Stimulated activated CD4-positive, alpha-beta T cell treated with anti-CD3 and anti-CD28 coated beads, Interleukin-15, amount 100 ng/mL, for 1 hour (primary cell): ENCODE data around the gene MEG3.

ENCODE experiments used
- DNase-seq, 2 donors: peaks; one replicate each; pipeline ENCODE4 v3.0.0-alpha.2; 2020; ENCODE audit warnings: low read depth in 1 of 2, low spot score in 1 of 2

The MEG3 gene

GRCh38 chr14:100864206-100864605 is 38.3 kb downstream of the MEG3 start:
- DNase-seq = no peak

GRCh38 chr14:100864960-100865681 is 39.2 kb downstream of the MEG3 start:
- no peak for DNase-seq

DNA sequence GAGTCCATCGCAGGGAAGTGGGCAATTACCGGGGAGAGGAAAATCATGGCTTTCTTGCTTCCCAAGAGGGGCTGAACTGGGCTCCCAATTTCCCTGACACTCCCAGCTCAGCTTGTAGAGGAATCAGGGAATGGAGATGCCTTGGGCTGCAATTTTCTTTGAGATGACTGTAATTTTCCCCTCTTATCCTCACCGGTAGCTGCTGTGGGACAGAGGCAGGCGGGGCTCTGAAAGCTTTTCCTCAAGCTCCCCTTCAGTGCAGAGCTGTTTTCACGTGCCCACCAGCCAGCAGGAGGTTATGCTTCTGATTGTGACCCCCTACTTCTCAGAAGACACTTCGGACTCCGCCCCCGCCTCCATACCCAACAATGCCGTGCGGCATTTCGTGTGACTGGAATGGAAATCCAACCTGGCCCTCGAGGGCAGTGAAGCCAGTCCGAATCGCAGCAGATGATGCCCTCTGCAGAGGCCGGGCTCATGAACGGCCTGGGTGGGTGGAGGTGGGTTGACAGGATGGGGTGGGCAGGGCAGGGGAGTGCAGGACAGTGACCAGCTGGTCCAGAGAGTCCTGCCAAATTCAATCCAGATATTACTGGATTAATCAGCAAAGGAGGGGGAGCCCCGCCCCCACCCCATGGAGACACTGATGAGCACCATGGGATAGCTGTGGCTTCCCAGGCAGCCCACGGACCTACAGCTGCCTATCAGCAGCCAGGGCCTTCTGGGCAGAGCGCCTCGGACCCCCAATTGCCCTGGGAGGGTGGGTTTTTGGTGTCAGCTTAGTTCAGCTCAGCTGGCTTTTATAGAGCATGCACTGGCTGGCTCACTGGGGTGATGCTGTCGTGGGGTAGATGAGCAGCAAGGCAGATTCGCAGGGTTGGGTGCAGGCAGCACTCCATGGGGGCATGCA is 40.0 kb downstream of the MEG3 start:
- no peak for DNase-seq

- DNase-seq = no peak
Observed at GRCh38 chr14:100866666-100867630, 41.0 kb downstream of the MEG3 start.

DNA sequence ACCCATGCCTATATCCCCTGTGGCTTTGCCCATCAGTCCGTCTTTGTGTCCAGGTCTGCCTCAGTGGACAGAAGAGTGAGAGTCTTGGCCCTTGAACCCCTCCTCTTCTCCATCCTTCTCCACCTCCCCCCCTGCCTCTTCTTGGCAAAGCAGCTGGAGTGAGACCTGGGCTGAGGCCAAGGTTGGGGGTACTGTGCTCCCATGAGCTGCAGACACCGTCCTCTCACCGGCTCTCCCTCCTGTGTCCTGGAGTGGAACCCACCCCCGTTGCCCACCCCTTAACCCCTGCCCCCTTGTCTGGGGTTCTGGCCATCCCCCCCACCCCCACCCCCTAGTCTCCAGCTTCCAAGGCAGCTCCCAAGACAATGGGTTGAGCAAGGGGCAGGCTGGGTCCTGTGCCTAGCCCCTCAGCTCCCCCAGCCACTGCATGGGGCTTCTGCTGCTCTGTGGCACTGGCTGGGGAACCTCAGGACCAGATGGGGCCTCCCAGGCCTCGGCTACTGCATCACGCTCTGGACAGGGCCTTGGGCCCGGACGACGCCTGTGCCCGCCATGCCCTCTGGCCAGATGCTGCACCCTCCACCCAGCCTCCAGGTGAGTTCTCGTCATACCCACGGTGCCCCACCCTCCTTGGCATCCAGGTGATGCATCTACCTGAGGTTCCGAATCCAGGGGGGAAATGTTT is 41.9 kb downstream of the MEG3 start:
- DNase-seq = no peak

- DNase-seq = no peak
Observed at GRCh38 chr14:100868621-100869370, 42.9 kb downstream of the MEG3 start.

DNA sequence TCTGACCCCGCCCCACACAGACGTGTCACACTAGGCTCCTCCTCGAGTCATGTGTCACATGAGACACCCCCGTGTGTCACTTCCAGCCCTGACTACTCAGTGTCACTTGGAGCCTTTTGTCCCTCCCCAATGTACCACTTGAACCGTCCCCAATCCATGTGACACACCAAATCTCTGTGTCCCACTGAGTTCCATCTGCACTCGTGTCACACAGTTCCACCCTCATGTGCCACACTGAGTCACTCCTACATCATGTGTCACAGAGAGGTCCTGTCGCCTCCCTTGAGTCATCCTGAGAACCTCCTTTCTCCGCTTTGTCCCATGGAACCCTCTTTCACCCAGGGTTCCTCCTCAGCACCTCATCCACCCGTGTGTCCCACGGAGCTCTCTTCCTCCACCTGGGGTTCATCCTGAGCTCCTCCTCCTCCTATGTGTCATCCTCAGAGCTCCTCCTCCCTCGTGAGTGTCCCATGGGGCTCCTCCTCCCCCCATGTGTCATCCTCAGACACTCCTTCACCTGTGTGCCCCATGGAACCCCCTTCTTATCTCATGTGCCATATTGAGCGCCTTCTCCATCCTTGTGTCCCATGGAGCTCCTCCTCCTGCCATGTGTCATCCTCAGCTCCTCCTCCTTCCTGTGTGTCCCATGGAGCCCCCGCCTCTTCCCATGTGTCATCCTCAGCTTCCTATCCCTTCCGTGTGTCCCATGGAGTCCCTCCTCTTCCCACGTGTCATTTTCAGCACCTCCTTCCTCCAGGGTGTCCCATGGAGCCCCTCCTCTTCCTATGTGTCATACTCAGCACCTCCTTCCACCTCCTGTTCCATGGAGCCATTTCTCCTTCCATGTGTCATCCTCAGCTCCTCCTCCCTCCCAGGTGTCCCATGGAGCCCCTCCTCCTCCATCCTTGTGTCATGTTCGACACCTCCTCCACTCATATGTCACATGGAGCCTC is 45.6 kb downstream of the MEG3 start:
- no peak for DNase-seq

GRCh38 chr14:100872259-100873095 is 46.6 kb downstream of the MEG3 start:
- no peak for DNase-seq

DNA sequence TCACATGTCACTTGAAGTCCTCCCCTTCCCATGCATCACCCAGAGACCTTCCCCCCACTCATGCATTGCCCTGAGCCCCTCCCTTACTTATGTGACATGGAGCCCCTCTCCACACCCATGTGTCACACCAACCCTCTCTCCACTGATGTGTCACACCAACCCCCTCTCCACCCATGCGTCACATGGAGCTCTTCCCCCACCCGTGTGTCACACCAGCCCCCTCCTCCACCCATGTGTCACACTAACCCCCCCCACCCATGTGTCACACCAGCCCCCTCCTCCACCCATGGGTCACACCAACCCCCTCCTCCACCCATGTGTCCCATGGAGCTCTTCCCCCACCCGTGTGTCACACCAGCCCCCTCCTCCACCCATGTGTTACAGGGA is 47.2 kb downstream of the MEG3 start:
- DNase-seq = no peak

DNA sequence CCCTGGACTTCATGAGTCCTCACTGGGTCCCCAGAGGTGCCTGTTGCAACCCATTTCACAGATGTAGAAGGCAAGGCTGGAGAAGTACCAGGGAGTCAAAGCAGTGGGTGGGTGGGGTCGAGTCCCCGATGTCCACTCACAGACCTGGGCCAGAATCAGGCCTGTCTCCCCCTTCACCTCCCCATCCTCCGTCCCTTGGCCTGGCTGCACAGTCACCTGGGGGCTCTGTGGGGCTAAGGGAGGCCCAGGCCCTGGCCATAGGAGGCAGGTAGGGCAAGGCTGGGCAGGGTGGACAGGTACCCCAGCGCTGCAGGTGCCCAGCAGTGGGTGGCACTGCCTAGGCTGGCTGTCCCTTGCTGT is 48.1 kb downstream of the MEG3 start:
- no peak for DNase-seq

DNA sequence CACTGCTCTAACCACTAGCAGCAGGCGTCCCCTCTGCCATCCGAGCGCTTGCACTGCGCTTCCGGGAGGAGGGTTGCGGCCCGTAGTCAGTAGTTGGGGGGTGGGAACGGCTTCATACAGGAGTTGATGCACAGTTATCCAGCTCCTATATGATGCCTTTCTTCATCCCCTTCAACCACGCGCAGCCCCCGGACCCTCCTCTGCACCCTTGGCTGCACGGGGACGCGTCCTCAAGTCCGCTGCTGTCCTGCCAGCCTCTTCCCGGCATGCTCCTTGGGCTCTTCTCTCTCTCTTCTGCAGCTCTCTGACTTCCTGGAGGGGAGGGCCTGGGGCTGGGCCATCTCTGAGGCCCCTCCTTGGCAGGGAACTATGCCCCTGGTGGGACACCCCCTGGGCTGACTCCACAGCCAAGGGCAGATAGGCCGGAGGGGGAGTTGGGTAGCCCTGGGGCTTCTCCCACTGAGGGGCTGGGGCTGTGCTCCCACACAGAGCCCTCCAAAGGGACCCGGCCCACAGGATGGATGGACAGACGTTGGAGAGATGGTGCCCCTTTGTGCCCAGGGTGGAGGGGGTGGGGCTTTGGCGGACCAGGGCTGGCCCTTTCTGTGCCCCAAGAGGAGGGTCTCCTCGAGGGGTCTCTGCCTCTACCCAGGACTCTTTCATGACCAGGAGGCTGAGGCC is 48.6 kb downstream of the MEG3 start:
- DNase-seq = no peak

DNA sequence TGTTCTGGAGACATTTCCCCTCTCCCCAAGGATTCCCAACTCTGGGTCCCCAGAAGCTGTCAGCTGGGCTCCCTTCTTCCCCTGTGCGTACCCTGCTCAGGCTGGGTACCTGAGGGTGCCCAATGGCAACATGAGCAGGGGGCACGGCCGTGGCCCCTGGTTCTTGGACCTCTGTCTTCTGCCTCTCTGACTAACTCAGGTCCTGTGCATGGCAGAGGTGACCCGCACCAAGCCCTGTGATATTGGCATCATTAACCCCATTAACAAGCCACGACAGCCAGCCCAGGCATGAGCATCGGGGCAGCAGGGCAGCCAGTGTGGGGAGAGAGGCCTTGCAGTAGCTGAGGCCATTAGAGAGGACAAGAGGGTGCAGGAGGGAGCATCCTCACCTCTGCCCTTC is 49.2 kb downstream of the MEG3 start:
- DNase-seq = no peak

- DNase-seq = no peak
Observed at GRCh38 chr14:100875861-100876590, 50.1 kb downstream of the MEG3 start.

DNA sequence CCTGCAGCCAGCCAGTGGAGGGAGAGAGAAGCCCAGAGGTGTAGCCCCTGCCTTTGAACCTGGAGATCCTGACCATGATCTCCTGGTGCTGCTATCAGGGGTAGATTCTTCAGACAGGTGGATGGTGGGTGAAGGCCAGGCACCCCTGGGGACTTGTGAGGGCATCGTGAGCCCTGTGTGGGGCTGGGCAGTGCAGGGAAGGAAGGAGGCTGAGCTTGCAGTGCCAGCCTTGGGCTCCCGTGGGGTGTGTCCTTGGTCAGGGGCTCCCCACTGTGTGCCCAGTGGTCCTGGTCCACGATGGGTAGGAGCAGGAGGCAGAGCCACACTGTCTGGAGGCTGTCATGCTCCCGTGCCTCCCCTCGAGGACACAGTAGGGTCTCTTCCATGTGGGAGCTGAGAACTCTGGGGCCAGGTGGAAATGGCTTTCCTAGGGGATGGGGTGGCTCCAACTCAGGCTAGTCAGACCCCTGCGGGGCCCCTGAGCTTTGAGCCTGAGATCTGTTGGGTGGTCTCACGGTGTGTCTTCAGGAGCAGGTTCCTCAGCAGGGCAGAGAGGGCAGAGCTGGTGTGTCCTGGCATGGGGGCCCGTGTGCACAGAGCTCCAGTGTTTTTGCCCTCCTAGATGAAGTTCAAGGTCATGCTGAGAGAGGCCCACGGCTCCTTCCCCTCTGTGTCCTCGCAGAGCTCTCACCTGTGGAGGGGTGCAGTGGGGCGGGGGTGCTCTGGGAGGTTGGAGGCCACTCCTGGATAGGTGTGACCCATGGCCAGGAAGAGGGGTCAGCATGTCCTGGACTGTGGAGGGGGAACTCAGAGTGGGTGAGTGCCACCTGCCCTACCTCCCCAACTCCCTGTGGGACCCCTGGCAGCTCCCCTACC is 52.6 kb downstream of the MEG3 start:
- DNase-seq = no peak

GRCh38 chr14:100879194-100879593 is 53.3 kb downstream of the MEG3 start:
- DNase-seq = no peak

- no peak for DNase-seq
Observed at GRCh38 chr14:100879782-100880181, 53.9 kb downstream of the MEG3 start.
